Small intestine (tissue), 7 donors: ENCODE data around the gene AQP1. TPM values are rescaled to one million over a fixed set of nuclear protein-coding genes. Genes with fewer than 3 reads are reported as not detected.

Experiments
- DNase-seq, 2 donors: peaks; one replicate each; pipeline versions ENCODE4 v3.0.0 to v3.0.0-alpha.2; 2013
- FAIRE-seq: peaks from 2 replicates; lab custom pipeline; 2012; peaks lifted over from hg19 to GRCh38; lab: Jason Lieb, UNC
- H3K27ac ChIP-seq, 3 donors: one replicate each; pipeline ENCODE4 v1.5.1; 2013; ENCODE audit warnings: low read length in 2 of 3, mild to moderate bottlenecking in 2 of 3, control low read depth in 1 of 3, inconsistent platforms in 1 of 3, low read depth in 1 of 3, moderate library complexity in 1 of 3
- H3K27me3 ChIP-seq, 3 donors: one replicate each; pipeline ENCODE4 v1.6.1; 2013; ENCODE audit warnings: low read length in 3 of 3, inconsistent platforms in 1 of 3; ENCODE audit not compliant: control insufficient read depth in 3 of 3, insufficient read depth in 3 of 3
- H3K36me3 ChIP-seq, 3 donors: one replicate each; pipeline ENCODE4 v1.6.1; 2013; ENCODE audit warnings: low read length in 3 of 3, inconsistent platforms in 1 of 3, low read depth in 1 of 3, mild to moderate bottlenecking in 1 of 3, moderate library complexity in 1 of 3; ENCODE audit not compliant: control insufficient read depth in 3 of 3, insufficient read depth in 2 of 3
- H3K4me1 ChIP-seq, 3 donors: one replicate each; pipeline ENCODE4 v1.6.1; 2013; ENCODE audit warnings: low read length in 2 of 3, inconsistent platforms in 1 of 3, low read depth in 1 of 3, mild to moderate bottlenecking in 1 of 3, moderate library complexity in 1 of 3; ENCODE audit not compliant: control insufficient read depth in 3 of 3, insufficient read depth in 2 of 3
- H3K4me3 ChIP-seq, 3 donors: one replicate each; pipeline ENCODE4 v1.5.1; 2013; ENCODE audit warnings: low read length in 3 of 3, control low read depth in 1 of 3, inconsistent platforms in 1 of 3, low read depth in 1 of 3, mild to moderate bottlenecking in 1 of 3, moderate library complexity in 1 of 3
- H3K9me3 ChIP-seq, 2 donors: one replicate each; pipeline ENCODE4 v1.6.1; 2013; ENCODE audit warnings: low read depth in 1 of 2, low read length in 1 of 2; ENCODE audit not compliant: control insufficient read depth in 2 of 2, insufficient read depth in 1 of 2
- WGBS, 3 donors: extraction: QIAGEN DNeasy Blood & Tissue Kit; methylation state at CpG; one replicate each; pipeline ENCODE4 v1.1.7; 2013; 5-methylcytosine and 5-hydroxymethylcytosine counted together
- polyA plus RNA-seq, 4 donors: library from polyadenylated mRNA; stranded (reverse) in 3 of 4; unstranded in 1 of 4; fragments of 200-250 nt in 3 of 4; fragments of 120-200 nt in 1 of 4; gene quantifications; one replicate each; pipeline versions ENCODE4 v1.2.1 to v1.2.3, GENCODE V29; 2013
- donor health status: healthy with polysubstance abuse.
- donor health status: control.
- donor health status: control.
- donor health status: Bipolar disorder and iron deficiency.
- donor health status: healthy.

AQP1 gene
- polyA plus RNA-seq, 4 donors: 17.8 to 175 (median 31.4) TPM

DNA sequence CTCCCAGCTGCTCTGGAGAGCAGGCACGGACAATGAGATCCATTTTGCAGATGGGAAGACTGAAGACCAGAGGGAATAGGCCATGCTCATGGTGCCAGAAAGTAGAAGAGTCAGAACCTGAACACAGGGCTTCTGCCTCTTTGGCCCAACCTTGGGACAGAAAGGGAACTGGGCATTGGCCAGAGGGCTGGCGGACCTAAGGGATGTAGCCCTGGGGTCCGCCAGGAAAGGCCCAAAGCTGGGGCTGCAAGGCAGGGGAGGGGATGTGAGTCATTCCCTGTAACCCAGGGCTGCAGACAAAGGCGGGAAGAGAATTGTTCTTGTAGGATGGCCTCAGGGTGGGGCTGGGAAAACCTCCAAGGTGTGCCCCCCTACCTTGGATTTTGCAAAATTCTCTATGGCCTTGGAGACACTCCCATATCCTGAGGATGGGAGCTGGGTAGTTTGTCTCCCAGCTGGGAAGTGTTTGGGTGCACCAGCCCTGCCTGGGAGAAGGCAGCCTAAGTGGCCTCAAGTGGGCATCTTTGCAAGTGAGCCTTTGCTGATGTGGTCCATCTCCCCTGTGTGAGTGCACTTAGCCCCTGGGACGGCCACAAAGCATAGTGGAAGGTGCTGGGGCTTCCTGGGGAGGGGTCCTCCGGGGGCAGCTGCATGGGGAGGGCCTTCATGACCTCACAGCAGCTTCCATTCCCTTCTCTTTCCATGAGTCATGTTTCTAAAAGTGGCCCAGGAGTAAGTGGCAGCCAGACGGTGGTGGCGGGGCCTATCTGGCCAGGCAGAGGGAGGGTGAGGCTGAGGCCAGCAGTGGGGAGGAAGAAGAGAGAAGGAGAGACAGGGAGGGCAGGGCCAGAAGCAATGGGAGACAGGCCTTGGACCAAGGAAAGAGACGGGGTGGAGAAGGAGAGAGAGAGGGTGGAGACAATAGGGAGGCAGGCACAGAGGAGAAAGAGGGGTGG is 9.2 kb downstream of the AQP1 start:
- Histone ChIP-seq H3K36me3 (peaks cover 0 to 67% (median 3%) of the 10 kb centered on the region in 3 donors), H3K4me3 (no peak overlapping the region), H3K27ac (peak overlapping the region in 1 of 3 donors; percentile 52), H3K27me3 (no peaks in the 10 kb centered on the region), H3K9me3 (no peaks in the 10 kb centered on the region), H3K4me1 (peaks cover 0 to 21% (median 4%) of the 10 kb centered on the region in 3 donors)
- DNase-seq: no peak
- no peak for FAIRE-seq
- 45 to 54% (median 54%) methylated on average over 9 of the region's 9 CpGs for WGBS, 3 donors

DNA sequence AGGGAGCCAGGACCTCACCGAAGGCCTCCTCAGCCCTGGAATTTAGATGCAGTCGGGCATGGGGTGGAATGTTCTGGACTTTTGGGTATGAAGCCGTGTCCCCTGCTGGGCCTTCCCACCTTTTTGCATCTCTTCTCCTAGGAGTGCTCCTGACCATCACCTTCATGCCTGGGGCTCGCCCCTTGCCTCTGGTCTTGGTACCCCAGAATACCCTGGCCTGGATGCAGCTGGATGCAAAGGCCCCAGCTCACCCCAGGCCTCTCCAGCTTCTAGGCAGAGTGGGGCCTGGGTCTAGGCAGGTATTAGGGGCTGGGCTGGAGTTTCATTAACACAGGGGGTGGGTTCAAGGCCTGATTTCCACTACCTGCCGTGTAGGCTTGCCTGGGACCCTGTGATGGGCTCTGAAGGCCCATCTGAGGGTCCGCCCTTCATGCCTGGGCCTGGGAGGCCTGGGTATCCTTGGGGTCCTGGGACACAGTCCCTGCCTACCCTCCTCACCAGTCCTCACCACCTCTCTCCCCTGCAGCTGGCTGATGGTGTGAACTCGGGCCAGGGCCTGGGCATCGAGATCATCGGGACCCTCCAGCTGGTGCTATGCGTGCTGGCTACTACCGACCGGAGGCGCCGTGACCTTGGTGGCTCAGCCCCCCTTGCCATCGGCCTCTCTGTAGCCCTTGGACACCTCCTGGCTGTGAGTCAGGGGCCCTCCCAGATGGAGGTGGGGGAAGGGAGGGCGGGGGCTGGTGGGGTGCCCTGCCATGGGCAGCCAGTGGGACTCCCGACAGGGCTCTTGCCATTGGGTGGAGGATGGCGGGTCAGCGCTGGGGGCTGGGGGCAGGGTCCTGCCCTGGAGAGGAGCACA is 10.1 kb downstream of the AQP1 start:
- peaks cover 0 to 12% (median 4%) of the 10 kb centered on the region in 3 donors for H3K4me1 ChIP-seq
- no peaks in the 10 kb centered on the region for H3K27me3 ChIP-seq
- peaks cover 0 to 69% (median 3%) of the 10 kb centered on the region in 3 donors for H3K36me3 ChIP-seq
- H3K9me3 ChIP-seq: peaks cover 0 to 2% of the 10 kb centered on the region in 2 donors
- FAIRE-seq (no peak), DNase-seq (no peak)
- WGBS, 3 donors: 74 to 89% (median 83%) methylated on average over 12 to 19 of the region's 19 CpGs
- no peak overlapping the region for H3K27ac ChIP-seq
- H3K4me3 ChIP-seq: no peak overlapping the region

DNA sequence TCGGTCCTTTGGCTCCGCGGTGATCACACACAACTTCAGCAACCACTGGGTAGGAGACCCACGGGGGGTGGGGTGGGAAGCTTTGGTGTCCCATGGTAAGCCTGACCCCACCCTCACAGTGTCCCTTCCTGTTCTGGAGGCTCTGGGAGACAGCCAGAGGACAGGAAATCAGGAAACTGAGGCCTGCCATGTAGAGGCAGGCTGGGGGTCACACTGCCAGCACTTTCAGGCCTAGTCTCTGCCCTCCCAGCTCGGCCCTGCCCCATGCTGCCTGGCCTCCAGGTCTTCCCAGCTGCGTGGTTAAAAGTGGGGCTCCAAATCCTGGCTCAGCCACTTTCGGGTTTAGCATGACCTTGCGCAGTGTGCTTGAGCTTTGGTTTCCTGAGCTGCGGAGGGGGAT is 10.9 kb downstream of the AQP1 start:
- Histone ChIP-seq H3K4me1 (peaks cover 0 to 12% (median 4%) of the 10 kb centered on the region in 3 donors), H3K4me3 (no peak overlapping the region), H3K9me3 (peaks cover 0 to 7% of the 10 kb centered on the region in 2 donors), H3K36me3 (peaks cover 0 to 74% (median 3%) of the 10 kb centered on the region in 3 donors), H3K27me3 (no peaks in the 10 kb centered on the region), H3K27ac (no peak overlapping the region)
- DNase-seq (no peak), FAIRE-seq (no peak)
- WGBS, 3 donors: 89 to 90% (median 90%) methylated on average over 9 of the region's 9 CpGs

DNA sequence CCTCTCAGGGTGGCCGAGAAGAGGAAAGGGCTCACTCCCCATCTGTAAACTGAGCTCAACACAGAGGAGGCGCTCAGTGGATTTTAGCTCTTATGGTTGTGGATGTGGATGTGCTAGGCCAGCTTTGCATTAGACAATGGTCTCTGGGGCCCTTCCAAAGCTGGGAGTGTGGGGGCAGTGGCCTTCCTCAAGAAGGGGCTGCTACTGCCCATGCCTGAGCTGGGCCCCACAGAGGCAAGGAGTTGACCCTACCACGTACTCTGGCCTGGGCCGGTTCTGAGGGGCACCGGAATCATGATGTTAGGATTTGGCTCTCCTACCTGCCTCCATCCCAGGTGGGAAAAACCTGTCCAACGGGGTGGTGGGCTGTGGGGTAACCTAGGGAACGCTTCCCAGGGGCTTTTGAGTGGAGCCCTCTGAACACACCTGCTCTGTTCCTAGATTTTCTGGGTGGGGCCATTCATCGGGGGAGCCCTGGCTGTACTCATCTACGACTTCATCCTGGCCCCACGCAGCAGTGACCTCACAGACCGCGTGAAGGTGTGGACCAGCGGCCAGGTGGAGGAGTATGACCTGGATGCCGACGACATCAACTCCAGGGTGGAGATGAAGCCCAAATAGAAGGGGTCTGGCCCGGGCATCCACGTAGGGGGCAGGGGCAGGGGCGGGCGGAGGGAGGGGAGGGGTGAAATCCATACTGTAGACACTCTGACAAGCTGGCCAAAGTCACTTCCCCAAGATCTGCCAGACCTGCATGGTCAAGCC is 11.5 kb downstream of the AQP1 start:
- Histone ChIP-seq H3K27ac (no peak overlapping the region), H3K4me3 (no peak overlapping the region), H3K36me3 (peaks cover 0 to 73% (median 3%) of the 10 kb centered on the region in 3 donors), H3K9me3 (peaks cover 0 to 7% of the 10 kb centered on the region in 2 donors), H3K4me1 (peaks cover 0 to 12% (median 4%) of the 10 kb centered on the region in 3 donors), H3K27me3 (no peaks in the 10 kb centered on the region)
- FAIRE-seq: no peak
- no peak for DNase-seq
- 87 to 91% (median 88%) methylated on average over 18 to 19 of the region's 19 CpGs for WGBS, 3 donors

DNA sequence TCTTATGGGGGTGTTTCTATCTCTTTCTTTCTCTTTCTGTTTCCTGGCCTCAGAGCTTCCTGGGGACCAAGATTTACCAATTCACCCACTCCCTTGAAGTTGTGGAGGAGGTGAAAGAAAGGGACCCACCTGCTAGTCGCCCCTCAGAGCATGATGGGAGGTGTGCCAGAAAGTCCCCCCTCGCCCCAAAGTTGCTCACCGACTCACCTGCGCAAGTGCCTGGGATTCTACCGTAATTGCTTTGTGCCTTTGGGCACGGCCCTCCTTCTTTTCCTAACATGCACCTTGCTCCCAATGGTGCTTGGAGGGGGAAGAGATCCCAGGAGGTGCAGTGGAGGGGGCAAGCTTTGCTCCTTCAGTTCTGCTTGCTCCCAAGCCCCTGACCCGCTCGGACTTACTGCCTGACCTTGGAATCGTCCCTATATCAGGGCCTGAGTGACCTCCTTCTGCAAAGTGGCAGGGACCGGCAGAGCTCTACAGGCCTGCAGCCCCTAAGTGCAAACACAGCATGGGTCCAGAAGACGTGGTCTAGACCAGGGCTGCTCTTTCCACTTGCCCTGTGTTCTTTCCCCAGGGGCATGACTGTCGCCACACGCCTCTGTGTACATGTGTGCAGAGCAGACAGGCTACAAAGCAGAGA is 12.2 kb downstream of the AQP1 start:
- DNase-seq: no peak
- 84 to 88% (median 87%) methylated on average over 13 of the region's 13 CpGs for WGBS, 3 donors
- Histone ChIP-seq H3K36me3 (peaks cover 0 to 66% (median 3%) of the 10 kb centered on the region in 3 donors), H3K4me3 (no peak overlapping the region), H3K4me1 (peaks cover 0 to 12% (median 4%) of the 10 kb centered on the region in 3 donors), H3K27ac (no peak overlapping the region), H3K27me3 (no peaks in the 10 kb centered on the region), H3K9me3 (peaks cover 0 to 7% of the 10 kb centered on the region in 2 donors)
- FAIRE-seq: no peak

DNA sequence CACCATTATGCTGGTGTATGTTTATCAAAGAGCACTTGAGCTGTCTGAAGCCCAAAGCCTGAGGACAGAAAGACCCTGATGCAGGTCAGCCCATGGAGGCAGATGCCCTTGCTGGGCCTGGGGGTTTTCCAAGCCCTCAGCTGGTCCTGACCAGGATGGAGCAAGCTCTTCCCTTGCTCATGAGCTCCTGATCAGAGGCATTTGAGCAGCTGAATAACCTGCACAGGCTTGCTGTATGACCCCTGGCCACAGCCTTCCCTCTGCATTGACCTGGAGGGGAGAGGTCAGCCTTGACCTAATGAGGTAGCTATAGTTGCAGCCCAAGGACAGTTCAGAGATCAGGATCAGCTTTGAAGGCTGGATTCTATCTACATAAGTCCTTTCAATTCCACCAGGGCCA is 13.0 kb downstream of the AQP1 start:
- FAIRE-seq: no peak
- Histone ChIP-seq H3K27me3 (no peaks in the 10 kb centered on the region), H3K9me3 (peaks cover 0 to 7% of the 10 kb centered on the region in 2 donors), H3K36me3 (peaks cover 0 to 63% (median 3%) of the 10 kb centered on the region in 3 donors), H3K4me3 (no peak overlapping the region), H3K4me1 (peaks cover 0 to 12% (median 4%) of the 10 kb centered on the region in 3 donors), H3K27ac (no peak overlapping the region)
- no peak for DNase-seq

DNA sequence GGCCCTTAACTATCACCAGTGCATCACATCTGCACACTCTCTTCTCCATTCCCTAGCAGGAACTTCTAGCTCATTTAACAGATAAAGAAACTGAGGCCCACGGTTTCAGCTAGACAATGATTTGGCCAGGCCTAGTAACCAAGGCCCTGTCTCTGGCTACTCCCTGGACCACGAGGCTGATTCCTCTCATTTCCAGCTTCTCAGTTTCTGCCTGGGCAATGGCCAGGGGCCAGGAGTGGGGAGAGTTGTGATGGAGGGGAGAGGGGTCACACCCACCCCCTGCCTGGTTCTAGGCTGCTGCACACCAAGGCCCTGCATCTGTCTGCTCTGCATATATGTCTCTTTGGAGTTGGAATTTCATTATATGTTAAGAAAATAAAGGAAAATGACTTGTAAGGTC is 13.5 kb downstream of the AQP1 start:
- H3K36me3 ChIP-seq: peaks cover 0 to 63% (median 3%) of the 10 kb centered on the region in 3 donors
- H3K4me3 ChIP-seq: no peak overlapping the region
- FAIRE-seq (no peak), DNase-seq (no peak)
- H3K27me3 ChIP-seq: no peaks in the 10 kb centered on the region
- no peak overlapping the region for H3K27ac ChIP-seq
- peaks cover 0 to 12% (median 1%) of the 10 kb centered on the region in 3 donors for H3K4me1 ChIP-seq
- 48 to 76% (median 53%) methylated on average over 2 of the region's 2 CpGs for WGBS, 3 donors
- H3K9me3 ChIP-seq: peaks cover 0 to 7% of the 10 kb centered on the region in 2 donors
